ENCODE results near the gene RAB3C.

The RAB3C gene

GRCh38 chr5:58842852-58843251 lies 260.0 kb downstream of the RAB3C start:
- DNase-seq: no peak

GRCh38 chr5:58844395-58844794 lies 261.5 kb downstream of the RAB3C start:
- DNase-seq: no peak

- DNase-seq: no peak
Observed at GRCh38 chr5:58847041-58847440, 264.2 kb downstream of the RAB3C start.

GRCh38 chr5:58849223-58849622 lies 266.3 kb downstream of the RAB3C start:
- DNase-seq: no peak

- no peak for DNase-seq
Observed at GRCh38 chr5:58849921-58850667, 267.2 kb downstream of the RAB3C start.

GRCh38 chr5:58851153-58851552 lies 268.3 kb downstream of the RAB3C start:
- DNase-seq: no peak

- DNase-seq: no peak
Observed at GRCh38 chr5:58851571-58851970, 268.7 kb downstream of the RAB3C start.

GRCh38 chr5:58852566-58852965 lies 269.7 kb downstream of the RAB3C start:
- DNase-seq: no peak

- DNase-seq: no peak
Observed at GRCh38 chr5:58854441-58854840, 271.6 kb downstream of the RAB3C start.

GRCh38 chr5:58855851-58856739 lies 273.2 kb downstream of the RAB3C start:
- no peak for DNase-seq

GRCh38 chr5:58857609-58858008 lies 274.7 kb downstream of the RAB3C start:
- no peak for DNase-seq

- DNase-seq: no peak
Observed at GRCh38 chr5:58860680-58861079, 277.8 kb downstream of the RAB3C start.

- DNase-seq: no peak
Observed at GRCh38 chr5:58868931-58869330, 286.1 kb downstream of the RAB3C start.

GRCh38 chr5:58871648-58872242 lies 288.9 kb downstream of the RAB3C start:
- peak; percentile 35 for DNase-seq

GRCh38 chr5:58872670-58873273 lies 289.9 kb downstream of the RAB3C start:
- DNase-seq: no peak

- DNase-seq: no peak
Observed at GRCh38 chr5:58875599-58875998, 292.7 kb downstream of the RAB3C start.

- no peak for DNase-seq
Observed at GRCh38 chr5:58885260-58885659, 302.4 kb downstream of the RAB3C start.

GRCh38 chr5:58886315-58887207 lies 303.7 kb downstream of the RAB3C start:
- peak; percentile 68 for DNase-seq

GRCh38 chr5:58887311-58887710 lies 304.4 kb downstream of the RAB3C start:
- DNase-seq: no peak

GRCh38 chr5:58887721-58888409 lies 305.0 kb downstream of the RAB3C start:
- no peak for DNase-seq

- no peak for DNase-seq
Observed at GRCh38 chr5:58890265-58890664, 307.4 kb downstream of the RAB3C start.

GRCh38 chr5:58890701-58891085 lies 307.8 kb downstream of the RAB3C start:
- no peak for DNase-seq

Data from stimulated activated CD4-positive, alpha-beta T cell treated with anti-CD3 and anti-CD28 coated beads, Interleukin-4, amount 100 ng/mL, for 24 hours (primary cell).